Body of pancreas (tissue), 4 donors: Measurements from ENCODE around the gene PCGF1. TPM values are rescaled to one million over a fixed set of nuclear protein-coding genes. Genes with fewer than 3 reads are reported as not detected.

Experiments
- ATAC-seq: fragments of 150-250 bp; one replicate; pipeline ENCODE4 v1.9.1; 2016
- DNase-seq, 4 donors: peaks; one replicate each; pipeline ENCODE4 v3.0.0-alpha.2; 2019
- H3K27ac ChIP-seq, 4 donors: fragments of 200-600 bp; sonication (generic); 1 replicate in 3 of 4; 2 replicates in 1 of 4; pipeline versions ENCODE4 v1.5.1 to v1.6.1; 2016 to 2019; ENCODE audit warnings: mild to moderate bottlenecking in 1 of 4, mixed read lengths in 1 of 4, moderate library complexity in 1 of 4
- H3K27me3 ChIP-seq, 2 donors: fragments of 200-600 bp; sonication (generic); one replicate each; pipeline ENCODE4 v1.6.0; 2016; ENCODE audit warnings: mild to moderate bottlenecking in 1 of 2
- H3K36me3 ChIP-seq, 2 donors: fragments of 200-600 bp; sonication (generic); replicated peaks in 1 of 2; 2 replicates each; pipeline ENCODE4 v1.5.1; 2016; ENCODE audit warnings: low read depth in 2 of 2; ENCODE audit not compliant: insufficient read depth in 1 of 2
- H3K4me1 ChIP-seq: fragments of 200-600 bp; sonication (generic); one replicate; pipeline ENCODE4 v1.6.0; 2016
- H3K4me3 ChIP-seq, 2 donors: fragments of 200-600 bp; sonication (generic); 1 replicate in 1 of 2; 2 replicates in 1 of 2; pipeline ENCODE4 v1.5.1; 2016 to 2019
- H3K9me3 ChIP-seq, 3 donors: fragments of 200-600 bp; sonication (generic); 1 replicate in 2 of 3; 2 replicates in 1 of 3; pipeline ENCODE4 v1.5.1; 2016
- CTCF ChIP-seq, 7 experiments: fragments of 450-650 bp in 4 of 7; fragments of 200-600 bp in 3 of 7; sonication (generic) in 3 of 7; IDR thresholded peaks; one replicate each; pipeline ENCODE4 v1.5.1; 2016 to 2019; ENCODE audit warnings: antibody characterized with exemption in 7 of 7
- POLR2A ChIP-seq, 3 donors: fragments of 450-650 bp; IDR thresholded peaks; one replicate each; pipeline ENCODE4 v1.6.1; 2016; ENCODE audit warnings: antibody characterized with exemption in 3 of 3, mild to moderate bottlenecking in 2 of 3
- WGBS, 2 donors: methylation state at CpG; one replicate each; pipeline ENCODE4 v1.1.5; 2017; 5-methylcytosine and 5-hydroxymethylcytosine counted together
- intact Hi-C: fragments of 100-400 bp; cut with DNase I; formaldehyde crosslinking; loops from one replicate; pipeline ENCODE4 v1.15.1; 2023
- total RNA-seq, 2 donors: library from RNA; depleted of rRNA; stranded (reverse); fragments of >200 nt; gene quantifications; one replicate each; pipeline ENCODE4 v1.1.0, GENCODE V29; 2016

PCGF1 gene
- total RNA-seq, 2 donors from 2014 or later = 16.5 to 22.3 TPM

GRCh38 chr2:74522516-74522915 is 15.0 kb upstream of the PCGF1 start:
- intact Hi-C loops = no loop called here
- WGBS, 2 donors = 57 to 66% methylated on average over 3 of the region's 3 CpGs

GRCh38 chr2:74516650-74517049 is 9.2 kb upstream of the PCGF1 start:
- H3K27ac ChIP-seq = no peak overlapping the region
- no peak for ATAC-seq
- H3K36me3 ChIP-seq = no peaks in the 10 kb centered on the region
- no peaks in the 10 kb centered on the region for H3K9me3 ChIP-seq
- no peak for DNase-seq
- H3K27me3 ChIP-seq = peaks cover 0 to 67% of the 10 kb centered on the region in 2 donors
- 60 to 68% methylated on average over 13 of the region's 13 CpGs for WGBS, 2 donors
- H3K4me3 ChIP-seq = no peak overlapping the region
- no peak for TF ChIP-seq POLR2A (IDR thresholded peaks at IDR 0.05)
- no peak for TF ChIP-seq CTCF (IDR thresholded peaks at IDR 0.05)
- intact Hi-C loops = no loop called here
- H3K4me1 ChIP-seq = peaks cover 39% of the 10 kb centered on the region

More at GRCh38 chr2:74522516-74522915, 15.0 kb upstream of the PCGF1 start:
- H3K27ac ChIP-seq = no peak overlapping the region
- H3K4me1 ChIP-seq = no peaks in the 10 kb centered on the region
- no peak for ATAC-seq
- H3K4me3 ChIP-seq = no peak overlapping the region
- no peak for DNase-seq
- no peaks in the 10 kb centered on the region for H3K9me3 ChIP-seq
- no peak for TF ChIP-seq CTCF (IDR thresholded peaks at IDR 0.05)
- TF ChIP-seq POLR2A (IDR thresholded peaks at IDR 0.05) = no peak
- H3K27me3 ChIP-seq = peaks cover 0 to 17% of the 10 kb centered on the region in 2 donors
- peaks cover 0 to 4% of the 10 kb centered on the region in 2 donors for H3K36me3 ChIP-seq

DNA sequence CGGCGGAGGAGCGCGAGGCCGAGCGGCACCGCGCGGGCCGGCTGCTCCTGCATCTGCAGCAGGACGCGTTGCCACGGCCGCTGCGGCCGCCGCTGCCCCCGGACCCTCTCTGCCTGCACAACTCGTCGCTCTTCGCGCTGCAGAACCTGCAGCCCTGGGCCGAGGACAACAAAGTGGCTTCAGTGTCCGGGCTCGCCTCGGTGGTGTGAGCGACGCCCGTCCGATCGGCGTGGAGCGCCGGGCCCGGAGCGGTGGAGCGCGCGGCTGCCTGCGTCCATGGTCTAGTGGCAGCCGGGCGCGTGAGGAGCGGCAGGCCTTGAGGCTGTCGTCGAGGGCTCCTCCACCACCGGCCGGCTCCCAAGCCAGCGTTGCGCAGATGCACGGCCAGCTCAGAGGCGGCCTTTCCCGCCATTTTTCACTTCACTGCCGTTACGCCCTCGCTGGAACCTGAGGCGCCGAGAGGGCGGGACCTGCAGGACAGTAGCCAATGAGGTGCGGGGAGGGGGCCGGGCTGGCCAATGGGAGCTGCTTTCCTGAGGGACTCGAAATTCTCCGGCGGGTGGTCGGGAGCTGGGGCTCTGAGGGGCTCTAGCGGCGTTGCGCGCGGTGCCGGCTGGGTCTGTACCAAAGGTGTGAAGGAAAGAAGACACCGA is 8.6 kb upstream of the PCGF1 start:
- Histone ChIP-seq H3K4me3 (no peak overlapping the region), H3K9me3 (no peaks in the 10 kb centered on the region), H3K27ac (no peak overlapping the region), H3K27me3 (peaks cover 0 to 69% of the 10 kb centered on the region in 2 donors), H3K36me3 (no peaks in the 10 kb centered on the region), H3K4me1 (peaks cover 39% of the 10 kb centered on the region)
- WGBS, 2 donors = 4 to 10% methylated on average over 11 to 72 of the region's 72 CpGs
- no peak for TF ChIP-seq CTCF (IDR thresholded peaks at IDR 0.05)
- no peak for TF ChIP-seq POLR2A (IDR thresholded peaks at IDR 0.05)
- DNase-seq (peak; percentile 58 to 73 (median 66)), ATAC-seq (peak; percentile 82)
- intact Hi-C loops = no loop called here

- Histone ChIP-seq H3K4me3 (no peak overlapping the region), H3K27me3 (peaks cover 0 to 76% of the 10 kb centered on the region in 2 donors), H3K9me3 (no peaks in the 10 kb centered on the region), H3K27ac (no peak overlapping the region), H3K36me3 (no peaks in the 10 kb centered on the region), H3K4me1 (peaks cover 39% of the 10 kb centered on the region)
- intact Hi-C loops = no loop called here
- DNase-seq (no peak), ATAC-seq (peak; percentile 50)
- TF ChIP-seq POLR2A (IDR thresholded peaks at IDR 0.05) = no peak
- no peak for TF ChIP-seq CTCF (IDR thresholded peaks at IDR 0.05)
- whole genome bisulfite sequencing, 2 donors = 7 to 11% methylated on average over 9 to 40 of the region's 60 CpGs
Measured at GRCh38 chr2:74515271-74515980, 7.9 kb upstream of the PCGF1 start.
